ENCODE data around the gene CUTC.

Gene CUTC

DNA sequence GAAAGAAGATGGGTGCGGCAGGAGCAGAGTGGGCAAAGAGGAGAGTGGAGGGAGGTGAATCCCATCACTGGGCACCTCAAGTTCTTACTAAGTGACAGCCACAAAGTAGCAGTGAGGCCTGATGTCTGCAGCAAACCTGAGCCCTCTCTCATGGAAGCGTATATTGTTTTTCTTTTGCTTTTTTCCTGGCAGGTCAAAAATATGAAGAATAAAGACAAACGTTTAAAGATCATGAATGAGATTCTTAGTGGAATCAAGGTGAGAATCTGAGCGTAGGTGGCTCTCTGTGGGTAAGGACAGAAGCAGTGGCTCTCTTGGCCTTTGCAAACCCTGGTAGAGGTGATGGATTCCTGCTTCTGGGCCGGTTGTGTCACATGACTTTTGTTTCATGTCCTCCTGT is 73.2 kb downstream of the CUTC start:
- TF ChIP-seq POLR2AphosphoS5 (IDR thresholded peaks at IDR 0.05; ENCODE audit: low read depth, low read length) (no peak), SPI1 (IDR thresholded peaks at IDR 0.05; ENCODE audit: low read depth, low read length) (no peak), PAX5 (IDR thresholded peaks at IDR 0.05; ENCODE audit: insufficient read depth, low read length, severe bottlenecking) (no peak), POLR2A (IDR thresholded peaks at IDR 0.05; ENCODE audit: low read depth, low read length) (no peak), POU2F2 (IDR thresholded peaks at IDR 0.05; ENCODE audit: low read depth, low read length) (no peak), TAF1 (IDR thresholded peaks at IDR 0.05; ENCODE audit: low read depth, low read length) (no peak)
- DNase-seq (ENCODE audit: insufficient read length, low spot score) (no peak), FAIRE-seq (no peak)

Data from GM12891 (cell line).